HepG2 (cell line): ENCODE measurements around the gene KAT14. TPM values are rescaled to one million over a fixed set of nuclear protein-coding genes. Genes with fewer than 3 reads are reported as not detected.
A peak's percentile ranks its signal among the peaks of the same experiment; 100 is the strongest.

Experiments used
- ATM ChIP-seq: fragments of 450-650 bp; IDR thresholded peaks from 2 replicates; pipeline ENCODE4 v1.7.1; 2017; ENCODE audit warnings: mild to moderate bottlenecking, borderline replicate concordance
- HMGXB4 ChIP-seq, 2 experiments: sonication (generic) in 1 of 2; formaldehyde crosslinking in 1 of 2; IDR thresholded peaks; 2 replicates each; pipeline versions ENCODE4 v1.4.0 to v1.6.1; 2018 to 2020; ENCODE audit warnings: missing genetic modification reagents in 2 of 2, borderline replicate concordance in 1 of 2, low read depth in 1 of 2, mild to moderate bottlenecking in 1 of 2, missing biosample characterization in 1 of 2
- MEIS1 ChIP-seq: sonication (generic); formaldehyde crosslinking; IDR thresholded peaks from 2 replicates; pipeline ENCODE4 v1.9.0; 2021; ENCODE audit warnings: mild to moderate bottlenecking, missing genetic modification reagents, moderate library complexity, borderline replicate concordance
- ZBTB40 ChIP-seq, 2 experiments: fragments of 450-650 bp in 1 of 2; sonication (generic) in 1 of 2; formaldehyde crosslinking in 1 of 2; IDR thresholded peaks; 2 replicates each; pipeline versions ENCODE4 v1.6.1 to v1.8.0; 2016 to 2022; ENCODE audit warnings: antibody characterized with exemption in 1 of 2, mild to moderate bottlenecking in 1 of 2, missing genetic modification reagents in 1 of 2
- ZNF383 ChIP-seq: sonication (generic); formaldehyde crosslinking; IDR thresholded peaks from 2 replicates; pipeline ENCODE4 v1.4.0; 2020; ENCODE audit warnings: missing genetic modification reagents, mild to moderate bottlenecking, borderline replicate concordance
- polyA plus RNA-seq, 8 experiments: library from polyadenylated mRNA; depleted of rRNA in 3 of 8; stranded (reverse) in 7 of 8; unstranded in 1 of 8; fragments of >200 nt; fragmentation: Illumina TruSeq in 4 of 8; extraction: Trizol in 4 of 8; gene quantifications; 2 replicates each; pipeline versions ENCODE4 v1.2.1 to v1.2.3, GENCODE V29; 2011 to 2016; ENCODE audit warnings: low read depth in 4 of 8, missing spikeins in 1 of 8, mixed read lengths in 1 of 8; ENCODE audit not compliant: insufficient read depth in 1 of 8
- total RNA-seq, 5 experiments: library from RNA; depleted of rRNA; stranded (reverse); fragments of >200 nt; fragmentation: Illumina TruSeq; extraction: Trizol; gene quantifications; 2 replicates each; pipeline ENCODE4 v1.2.3, GENCODE V29; 2016; ENCODE audit warnings: low read depth in 1 of 5
- TF ChIP-seq, protein P1 (sequence below): sonication (generic); formaldehyde crosslinking; IDR thresholded peaks from 2 replicates; pipeline ENCODE4 v1.4.0; 2020; ENCODE audit warnings: mild to moderate bottlenecking, missing genetic modification reagents

KAT14 gene
- total and polyA plus RNA-seq, 2 of the 13 experiments (the other 11 are each of a cell fraction or from before 2014, with no cell fraction given), result 5.1 to 15.1 TPM

GRCh38 chr20:18213002-18213401 is 75.3 kb downstream of the KAT14 start (continued):
- peak; percentile 48; the same call in 1 of the 2 replicates for TF ChIP-seq ZBTB40 (IDR thresholded peaks at IDR 0.05)
- peak; percentile 93 for TF ChIP-seq ZBTB40 (CRISPR knock-in tag; IDR thresholded peaks at IDR 0.05)
- TF ChIP-seq, protein P1, sequence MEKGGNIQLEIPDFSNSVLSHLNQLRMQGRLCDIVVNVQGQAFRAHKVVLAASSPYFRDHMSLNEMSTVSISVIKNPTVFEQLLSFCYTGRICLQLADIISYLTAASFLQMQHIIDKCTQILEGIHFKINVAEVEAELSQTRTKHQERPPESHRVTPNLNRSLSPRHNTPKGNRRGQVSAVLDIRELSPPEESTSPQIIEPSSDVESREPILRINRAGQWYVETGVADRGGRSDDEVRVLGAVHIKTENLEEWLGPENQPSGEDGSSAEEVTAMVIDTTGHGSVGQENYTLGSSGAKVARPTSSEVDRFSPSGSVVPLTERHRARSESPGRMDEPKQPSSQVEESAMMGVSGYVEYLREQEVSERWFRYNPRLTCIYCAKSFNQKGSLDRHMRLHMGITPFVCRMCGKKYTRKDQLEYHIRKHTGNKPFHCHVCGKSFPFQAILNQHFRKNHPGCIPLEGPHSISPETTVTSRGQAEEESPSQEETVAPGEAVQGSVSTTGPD (CRISPR knock-in tag), result no peak
- no peak for TF ChIP-seq ATM
- TF ChIP-seq HMGXB4 (CRISPR knock-in tag; IDR thresholded peaks at IDR 0.05; ENCODE audit: borderline replicate concordance in 1 of 2, low read depth in 1 of 2), result no peak
- no peak for TF ChIP-seq MEIS1 (CRISPR knock-in tag)
- no peak for TF ChIP-seq ZNF383 (CRISPR knock-in tag)
